ENCODE data around the gene PHACTR2. TPM values are rescaled to one million over a fixed set of nuclear protein-coding genes. Genes with fewer than 3 reads are reported as not detected.

Gene PHACTR2
- total RNA-seq, 1 donor from 2014 or later, result 20.0 TPM

GRCh38 chr6:143696664-143697000 lies 18.9 kb downstream of the PHACTR2 start:
- DNase-seq (ENCODE audit: low spot score), result no peak
- ATAC-seq, result peak; percentile 90

- ATAC-seq, result no peak
- DNase-seq (ENCODE audit: low spot score), result no peak
Measured at GRCh38 chr6:143697076-143697800, 19.5 kb downstream of the PHACTR2 start.

- DNase-seq (ENCODE audit: low spot score) (no peak), ATAC-seq (no peak)
Measured at GRCh38 chr6:143698329-143698728, 20.6 kb downstream of the PHACTR2 start.

- no peak for ATAC-seq
- DNase-seq (ENCODE audit: low spot score), result no peak
Measured at GRCh38 chr6:143698759-143699429, 21.1 kb downstream of the PHACTR2 start.

- ATAC-seq (no peak), DNase-seq (ENCODE audit: low spot score) (no peak)
Measured at GRCh38 chr6:143699430-143699825, 21.7 kb downstream of the PHACTR2 start.

- ATAC-seq, result no peak
Measured at GRCh38 chr6:143700684-143701348, 23.1 kb downstream of the PHACTR2 start.

DNA sequence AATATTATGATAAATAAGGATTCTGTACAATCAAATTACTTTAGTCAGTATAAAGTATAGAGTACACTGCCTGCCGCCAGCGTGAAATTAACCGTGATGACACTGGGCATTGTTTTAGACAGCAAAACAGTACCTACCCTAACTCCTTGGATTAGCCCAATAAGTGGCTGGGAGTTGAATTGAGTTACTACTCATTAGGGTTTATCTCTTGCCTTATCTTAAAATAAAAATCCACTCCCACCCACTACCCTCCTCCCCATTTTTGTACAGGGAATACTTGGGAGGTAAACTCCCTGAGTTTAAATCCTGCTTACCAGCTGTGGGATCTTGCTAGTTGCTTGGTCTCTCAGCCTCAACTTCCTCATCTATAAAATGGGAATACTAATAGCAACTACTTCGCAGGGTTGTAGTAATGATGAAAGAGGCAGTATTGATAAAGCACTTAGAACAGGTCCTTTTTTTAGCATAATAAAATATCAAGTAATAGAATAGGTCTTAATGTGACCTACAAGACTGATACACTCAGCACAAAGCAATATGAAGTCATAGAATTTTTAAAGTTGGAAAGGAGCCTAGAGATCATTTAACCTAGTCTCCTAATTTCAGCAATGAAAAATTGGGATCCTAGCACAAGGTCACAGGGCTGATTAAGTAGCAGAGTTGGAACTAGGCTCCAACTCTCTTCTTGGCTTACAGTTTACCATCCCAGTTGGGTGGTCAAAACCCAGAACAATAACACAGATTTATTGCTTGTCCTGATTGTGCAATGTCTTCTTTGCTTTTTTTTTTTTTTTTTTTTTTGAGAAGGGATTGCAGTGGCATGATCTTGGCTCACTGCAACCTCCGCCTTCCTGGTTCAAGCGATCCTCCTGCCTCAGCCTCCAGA lies 23.8 kb downstream of the PHACTR2 start:
- ATAC-seq, result no peak
- DNase-seq (ENCODE audit: low spot score), result no peak

More at GRCh38 chr6:143700684-143701348, 23.1 kb downstream of the PHACTR2 start:
- DNase-seq (ENCODE audit: low spot score), result no peak

DNA sequence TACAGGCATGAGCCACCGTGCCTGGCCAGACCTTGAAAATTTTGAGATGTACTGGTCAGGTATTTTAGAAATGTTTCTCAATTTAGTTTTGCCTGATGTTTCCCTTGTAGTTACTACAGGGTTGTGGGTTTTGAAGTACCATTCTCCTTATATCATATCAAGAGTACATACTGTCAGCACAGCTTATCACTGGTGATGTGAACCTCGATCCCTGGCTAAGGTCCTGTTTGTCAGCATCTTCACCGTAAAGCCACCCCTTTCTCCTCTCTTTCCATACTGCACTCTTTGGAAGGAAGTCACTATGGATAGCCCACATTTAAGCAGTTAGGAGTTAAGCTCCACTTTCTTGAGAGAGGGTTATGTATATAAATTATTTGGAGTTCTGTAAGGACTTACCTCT lies 27.8 kb downstream of the PHACTR2 start:
- ATAC-seq (no peak), DNase-seq (ENCODE audit: low spot score) (no peak)

- DNase-seq (ENCODE audit: low spot score) (no peak), ATAC-seq (peak; percentile 33)
Measured at GRCh38 chr6:143707697-143708096, 29.9 kb downstream of the PHACTR2 start.

GRCh38 chr6:143708889-143709288 lies 31.1 kb downstream of the PHACTR2 start:
- ATAC-seq, result no peak

DNA sequence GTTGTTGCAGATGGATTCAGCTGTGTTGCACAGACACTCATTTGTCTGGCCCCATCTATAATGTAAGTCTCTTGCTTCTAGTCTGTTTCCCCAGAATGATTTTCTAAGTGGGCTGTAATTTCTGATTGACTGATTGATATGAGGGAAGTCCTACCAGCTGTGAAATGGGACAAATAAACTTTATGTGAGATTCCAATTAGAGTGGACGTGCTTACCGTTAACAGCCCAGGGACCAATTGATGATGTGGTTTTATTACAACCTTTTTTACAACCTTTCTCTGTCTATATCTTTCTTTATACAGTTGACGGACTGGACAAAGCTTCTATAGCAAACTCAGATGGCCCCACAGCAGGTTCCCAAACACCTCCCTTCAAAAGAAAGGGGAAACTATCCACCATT lies 33.9 kb downstream of the PHACTR2 start:
- ATAC-seq (no peak), DNase-seq (ENCODE audit: low spot score) (no peak)

More at GRCh38 chr6:143708889-143709288, 31.1 kb downstream of the PHACTR2 start:
- DNase-seq (ENCODE audit: low spot score), result no peak

- DNase-seq (ENCODE audit: low spot score) (no peak), ATAC-seq (no peak)
Measured at GRCh38 chr6:143718472-143718871, 40.7 kb downstream of the PHACTR2 start.

GRCh38 chr6:143721642-143722041 lies 43.9 kb downstream of the PHACTR2 start:
- DNase-seq (ENCODE audit: low spot score), result no peak
- ATAC-seq, result no peak

DNA sequence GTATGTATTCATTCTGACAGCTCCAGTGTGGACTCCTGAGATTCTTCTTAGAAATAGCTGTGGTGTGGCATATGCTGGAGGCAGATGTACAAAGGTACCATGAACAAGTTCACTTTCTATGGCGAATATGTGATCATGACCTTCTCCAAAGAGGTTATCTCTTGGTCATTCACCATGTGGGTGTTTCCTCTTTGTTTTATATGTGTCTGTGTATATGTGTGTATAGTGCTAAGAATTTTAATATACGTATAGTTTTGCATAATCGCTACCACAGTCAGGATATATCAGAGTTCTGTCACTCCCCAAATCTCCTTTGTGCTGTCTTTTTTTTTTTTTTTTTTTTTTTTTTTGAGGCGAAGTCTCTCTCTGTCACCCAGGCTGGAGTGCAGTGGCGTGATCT lies 47.1 kb downstream of the PHACTR2 start:
- ATAC-seq, result no peak
- DNase-seq (ENCODE audit: low spot score), result no peak

- DNase-seq (ENCODE audit: low spot score) (no peak), ATAC-seq (no peak)
Measured at GRCh38 chr6:143726015-143726647, 48.4 kb downstream of the PHACTR2 start.

DNA sequence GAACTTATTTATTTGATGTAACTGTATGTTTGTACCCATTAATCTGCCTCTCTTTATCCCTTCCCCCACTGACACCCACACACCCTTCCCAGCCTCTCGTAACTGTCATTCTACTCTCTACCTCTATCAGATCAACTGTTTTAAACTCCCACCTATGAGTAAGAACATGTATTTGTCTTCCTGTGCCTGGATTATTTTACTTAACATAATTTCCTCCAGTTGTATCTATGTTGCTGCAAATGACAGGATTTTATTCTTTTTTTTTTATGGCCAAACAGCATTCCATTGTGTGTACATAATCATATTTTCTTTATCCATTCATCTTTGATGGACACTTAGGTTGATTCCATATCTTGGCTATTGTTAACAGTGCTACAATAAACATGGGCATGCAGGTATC lies 49.3 kb downstream of the PHACTR2 start:
- ATAC-seq (no peak), DNase-seq (ENCODE audit: low spot score) (no peak)

- ATAC-seq (peak; percentile 55), DNase-seq (ENCODE audit: low spot score) (no peak)
Measured at GRCh38 chr6:143731789-143732188, 54.0 kb downstream of the PHACTR2 start.

GRCh38 chr6:143732536-143732935 lies 54.8 kb downstream of the PHACTR2 start:
- no peak for DNase-seq (ENCODE audit: low spot score)
- no peak for ATAC-seq

GRCh38 chr6:143733510-143733909 lies 55.7 kb downstream of the PHACTR2 start:
- ATAC-seq (no peak), DNase-seq (ENCODE audit: low spot score) (no peak)

DNA sequence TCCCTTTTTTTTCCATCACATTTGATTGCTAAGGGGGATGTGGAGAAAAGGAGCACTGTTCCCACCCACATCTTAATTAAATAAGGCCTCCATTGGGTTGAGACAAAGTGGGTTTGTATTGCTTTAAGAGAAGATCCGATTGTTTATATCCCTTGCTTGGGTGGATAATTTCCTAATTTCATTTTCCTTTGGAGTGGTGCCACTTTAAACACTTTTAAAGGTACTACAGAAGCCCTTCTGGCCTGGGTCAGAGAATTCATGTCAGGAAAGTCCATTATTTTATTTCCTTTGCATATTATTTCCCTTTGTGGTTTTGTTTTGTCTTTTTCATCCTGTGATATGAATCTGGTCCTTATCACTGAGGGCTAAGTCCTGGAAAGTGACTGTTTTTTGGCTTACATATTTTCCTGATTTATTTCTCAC lies 56.9 kb downstream of the PHACTR2 start:
- peak; percentile 50 for ATAC-seq

More for the DNA sequence above, 56.9 kb downstream of the PHACTR2 start:
- no peak for DNase-seq (ENCODE audit: low spot score)
